OCI-LY1 (cell line): ENCODE measurements around the gene MCU.

Source experiments
- CTCF ChIP-seq: fragments of 200-600 bp; sonication (generic), shearing (Covaris generic); IDR thresholded peaks from 2 replicates; pipeline ENCODE4 v1.5.1; 2017; ENCODE audit warnings: mild to moderate bottlenecking, antibody characterized with exemption, low read length, moderate library complexity, mixed read lengths
- EZH2 ChIP-seq: fragments of 200-600 bp; sonication (generic), shearing (Covaris generic); IDR thresholded peaks from 2 replicates; pipeline ENCODE4 v1.8.0; 2017; ENCODE audit warnings: borderline replicate concordance, mixed run types, mild to moderate bottlenecking, antibody characterized with exemption, low read length, moderate library complexity, mixed read lengths

GRCh38 chr10:72928798-72929197 lies 236.9 kb downstream of the MCU start:
- TF ChIP-seq CTCF (no peak), EZH2 (no peak)
